Esophagus (tissue), 2 donors: Measurements from ENCODE around the gene ARMH3. TPM values are rescaled to one million over a fixed set of nuclear protein-coding genes. Genes with fewer than 3 reads are reported as not detected.
A peak's percentile ranks its signal among the peaks of the same experiment; 100 is the strongest.
"Not testable (repeated sequence)": the region's sequence is repeated elsewhere in the genome, so short reads cannot be mapped to it uniquely, and the experiment has no call there.

Experiments
- H3K27ac ChIP-seq, 2 donors: one replicate each; pipeline ENCODE4 v1.5.1; 2013; ENCODE audit warnings: low read depth in 2 of 2, mild to moderate bottlenecking in 2 of 2, inconsistent platforms in 1 of 2, low read length in 1 of 2, moderate library complexity in 1 of 2
- H3K27me3 ChIP-seq, 2 donors: one replicate each; pipeline ENCODE4 v1.6.1; 2013; ENCODE audit warnings: low read length in 2 of 2, control low read depth in 1 of 2, mild to moderate bottlenecking in 1 of 2; ENCODE audit not compliant: insufficient read depth in 2 of 2, control insufficient read depth in 1 of 2
- H3K36me3 ChIP-seq, 2 donors: one replicate each; pipeline ENCODE4 v1.6.1; 2013; ENCODE audit warnings: low read length in 1 of 2; ENCODE audit not compliant: control insufficient read depth in 2 of 2, insufficient read depth in 2 of 2
- H3K4me1 ChIP-seq, 2 donors: one replicate each; pipeline ENCODE4 v1.6.1; 2013; ENCODE audit warnings: low read length in 1 of 2; ENCODE audit not compliant: control insufficient read depth in 2 of 2, insufficient read depth in 2 of 2
- H3K4me3 ChIP-seq, 2 donors: one replicate each; pipeline ENCODE4 v1.5.1; 2013; ENCODE audit warnings: low read length in 2 of 2, mild to moderate bottlenecking in 2 of 2, low read depth in 1 of 2, moderate library complexity in 1 of 2
- H3K9me3 ChIP-seq, 2 donors: one replicate each; pipeline ENCODE4 v1.6.1; 2013; ENCODE audit warnings: mild to moderate bottlenecking in 2 of 2, low read depth in 1 of 2, low read length in 1 of 2, moderate library complexity in 1 of 2; ENCODE audit not compliant: control insufficient read depth in 2 of 2, insufficient read depth in 1 of 2
- WGBS, 2 donors: extraction: QIAGEN DNeasy Blood & Tissue Kit; methylation state at CpG; one replicate each; pipeline ENCODE4 v1.1.7; 2013; 5-methylcytosine and 5-hydroxymethylcytosine counted together
- polyA plus RNA-seq, 2 donors: library from polyadenylated mRNA; stranded (reverse); fragments of 200-250 nt; gene quantifications; one replicate each; pipeline ENCODE4 v1.2.3, GENCODE V29; 2013
- donor health status: healthy with polysubstance abuse.
- donor health status: Bipolar disorder and iron deficiency.

Gene ARMH3
- polyA plus RNA-seq, 2 donors, result 13.1 to 16.3 TPM

- Histone ChIP-seq H3K27ac (peak overlapping the region; percentile 90 to 93), H3K4me3 (peak overlapping the region; percentile 75 to 86)
- not testable (repeated sequence) for H3K4me1 ChIP-seq, H3K9me3 ChIP-seq, H3K27me3 ChIP-seq, H3K36me3 ChIP-seq
- 64 to 66% methylated on average over 34 of the region's 34 CpGs for WGBS, 2 donors
These were observed 909 bp downstream of the ARMH3 start for GRCh38 chr10:102054881-102055646.

- no peak overlapping the region for H3K4me3 ChIP-seq
- no peak overlapping the region for H3K27ac ChIP-seq
- no peaks in the 10 kb centered on the region for H3K27me3 ChIP-seq
- WGBS, 2 donors, result 95 to 100% methylated on average over 2 of the region's 2 CpGs
- H3K4me1 ChIP-seq, result no peaks in the 10 kb centered on the region
- no peaks in the 10 kb centered on the region for H3K36me3 ChIP-seq
- no peaks in the 10 kb centered on the region for H3K9me3 ChIP-seq
These were observed 9.9 kb downstream of the ARMH3 start for GRCh38 chr10:102046095-102046494.

- Histone ChIP-seq H3K4me3 (no peak overlapping the region), H3K4me1 (no peaks in the 10 kb centered on the region), H3K9me3 (no peaks in the 10 kb centered on the region), H3K27me3 (no peaks in the 10 kb centered on the region), H3K36me3 (no peaks in the 10 kb centered on the region), H3K27ac (no peak overlapping the region)
- WGBS, 2 donors, result 76 to 77% methylated on average over 3 of the region's 3 CpGs
These were observed 10.7 kb downstream of the ARMH3 start for GRCh38 chr10:102045292-102045691.

- no peak overlapping the region for H3K4me3 ChIP-seq
- H3K27ac ChIP-seq, result no peak overlapping the region
- no peaks in the 10 kb centered on the region for H3K9me3 ChIP-seq
- no peaks in the 10 kb centered on the region for H3K36me3 ChIP-seq
- H3K4me1 ChIP-seq, result no peaks in the 10 kb centered on the region
- no peaks in the 10 kb centered on the region for H3K27me3 ChIP-seq
- 61 to 70% methylated on average over 7 of the region's 7 CpGs for WGBS, 2 donors
These were observed 15.5 kb downstream of the ARMH3 start for GRCh38 chr10:102040305-102041050.

GRCh38 chr10:102038410-102038809, 17.6 kb downstream of the ARMH3 start:
- H3K4me1 ChIP-seq, result no peaks in the 10 kb centered on the region
- no peaks in the 10 kb centered on the region for H3K27me3 ChIP-seq
- H3K9me3 ChIP-seq, result no peaks in the 10 kb centered on the region
- no peaks in the 10 kb centered on the region for H3K36me3 ChIP-seq
- no peak overlapping the region for H3K27ac ChIP-seq
- H3K4me3 ChIP-seq, result no peak overlapping the region

- H3K27me3 ChIP-seq, H3K4me3 ChIP-seq, H3K4me1 ChIP-seq, H3K9me3 ChIP-seq, H3K36me3 ChIP-seq, H3K27ac ChIP-seq: not testable (repeated sequence)
- WGBS, 2 donors, result 95 to 97% methylated on average over 21 to 33 of the region's 33 CpGs
These were observed 20.2 kb downstream of the ARMH3 start for GRCh38 chr10:102035807-102036206.

GRCh38 chr10:102033787-102034186, 22.2 kb downstream of the ARMH3 start:
- no peaks in the 10 kb centered on the region for H3K27me3 ChIP-seq
- peaks cover 6 to 8% of the 10 kb centered on the region in 2 donors for H3K36me3 ChIP-seq
- H3K4me1 ChIP-seq, result no peaks in the 10 kb centered on the region
- H3K9me3 ChIP-seq, result no peaks in the 10 kb centered on the region
- 88 to 89% methylated on average over 2 of the region's 2 CpGs for WGBS, 2 donors
- no peak overlapping the region for H3K27ac ChIP-seq
- no peak overlapping the region for H3K4me3 ChIP-seq

GRCh38 chr10:102027261-102027660, 28.7 kb downstream of the ARMH3 start:
- no peaks in the 10 kb centered on the region for H3K27me3 ChIP-seq
- H3K9me3 ChIP-seq, result no peaks in the 10 kb centered on the region
- H3K4me3 ChIP-seq, result no peak overlapping the region
- WGBS, 2 donors, result 89 to 100% methylated on average over 2 of the region's 2 CpGs
- H3K27ac ChIP-seq, result no peak overlapping the region
- no peaks in the 10 kb centered on the region for H3K4me1 ChIP-seq
- peaks cover 6 to 8% of the 10 kb centered on the region in 2 donors for H3K36me3 ChIP-seq

- no peaks in the 10 kb centered on the region for H3K27me3 ChIP-seq
- WGBS, 2 donors, result 78 to 83% methylated on average over 3 of the region's 3 CpGs
- no peak overlapping the region for H3K27ac ChIP-seq
- peaks cover 3 to 8% of the 10 kb centered on the region in 2 donors for H3K36me3 ChIP-seq
- no peaks in the 10 kb centered on the region for H3K9me3 ChIP-seq
- no peaks in the 10 kb centered on the region for H3K4me1 ChIP-seq
- no peak overlapping the region for H3K4me3 ChIP-seq
These were observed 31.2 kb downstream of the ARMH3 start for GRCh38 chr10:102024799-102025198.

GRCh38 chr10:102020938-102021337, 35.0 kb downstream of the ARMH3 start:
- H3K27ac ChIP-seq, result no peak overlapping the region
- H3K36me3 ChIP-seq, result no peaks in the 10 kb centered on the region
- no peaks in the 10 kb centered on the region for H3K4me1 ChIP-seq
- no peak overlapping the region for H3K4me3 ChIP-seq
- 85 to 94% methylated on average over 2 of the region's 2 CpGs for WGBS, 2 donors
- no peaks in the 10 kb centered on the region for H3K9me3 ChIP-seq
- no peaks in the 10 kb centered on the region for H3K27me3 ChIP-seq
